HUES6 (cell line): ENCODE measurements around the gene PDYN.

Experiments used
- H3K27ac ChIP-seq: 2 replicates; pipeline ENCODE4 v1.7.0; 2013; ENCODE audit warnings: low read depth, mild to moderate bottlenecking, low read length, inconsistent platforms
- H3K27me3 ChIP-seq: 2 replicates; pipeline ENCODE4 v1.6.1; 2013; ENCODE audit warnings: low read length; ENCODE audit not compliant: control insufficient read depth, insufficient read depth
- H3K36me3 ChIP-seq: 2 replicates; pipeline ENCODE4 v1.6.1; 2013; ENCODE audit warnings: low read length; ENCODE audit not compliant: control insufficient read depth, insufficient read depth
- H3K4me1 ChIP-seq: 2 replicates; pipeline ENCODE4 v1.6.1; 2013; ENCODE audit warnings: low read length; ENCODE audit not compliant: control insufficient read depth, insufficient read depth
- H3K4me3 ChIP-seq: 2 replicates; pipeline ENCODE4 v1.5.1; 2013; ENCODE audit warnings: low read depth, low read length
- H3K9ac ChIP-seq: one replicate; pipeline ENCODE4 v1.6.1; 2013; ENCODE audit warnings: mild to moderate bottlenecking, low read length
- H3K9me3 ChIP-seq: 2 replicates; pipeline ENCODE4 v1.6.1; 2013; ENCODE audit warnings: low read depth, low read length; ENCODE audit not compliant: control insufficient read depth, insufficient read depth

The PDYN gene

GRCh38 chr20:2006452-2007361 lies 12.8 kb upstream of the PDYN start:
- Histone ChIP-seq H3K9me3 (no peaks in the 10 kb centered on the region), H3K27me3 (peaks cover 35% of the 10 kb centered on the region), H3K9ac (no peak overlapping the region), H3K36me3 (no peaks in the 10 kb centered on the region), H3K4me1 (peaks cover 8% of the 10 kb centered on the region), H3K27ac (no peak overlapping the region), H3K4me3 (no peak overlapping the region)

- no peaks in the 10 kb centered on the region for H3K9me3 ChIP-seq
- H3K27me3 ChIP-seq: peaks cover 39% of the 10 kb centered on the region
- H3K4me3 ChIP-seq: no peak overlapping the region
- H3K4me1 ChIP-seq: peaks cover 7% of the 10 kb centered on the region
- no peak overlapping the region for H3K27ac ChIP-seq
- H3K9ac ChIP-seq: no peak overlapping the region
- no peaks in the 10 kb centered on the region for H3K36me3 ChIP-seq
These were observed 12.1 kb upstream of the PDYN start for GRCh38 chr20:2005831-2006426.

GRCh38 chr20:2005359-2005758 lies 11.5 kb upstream of the PDYN start:
- Histone ChIP-seq H3K9ac (no peak overlapping the region), H3K36me3 (no peaks in the 10 kb centered on the region), H3K9me3 (no peaks in the 10 kb centered on the region), H3K27ac (no peak overlapping the region), H3K4me3 (no peak overlapping the region), H3K27me3 (peaks cover 41% of the 10 kb centered on the region), H3K4me1 (peaks cover 3% of the 10 kb centered on the region)

- Histone ChIP-seq H3K36me3 (no peaks in the 10 kb centered on the region), H3K9me3 (no peaks in the 10 kb centered on the region), H3K4me3 (no peak overlapping the region), H3K27me3 (peaks cover 29% of the 10 kb centered on the region), H3K27ac (no peak overlapping the region), H3K9ac (no peak overlapping the region), H3K4me1 (peaks cover 3% of the 10 kb centered on the region)
These were observed 10.3 kb upstream of the PDYN start for GRCh38 chr20:2004171-2004570.

GRCh38 chr20:2002365-2002764 lies 8.5 kb upstream of the PDYN start:
- Histone ChIP-seq H3K9me3 (no peaks in the 10 kb centered on the region), H3K9ac (no peak overlapping the region), H3K4me3 (no peak overlapping the region), H3K36me3 (no peaks in the 10 kb centered on the region), H3K4me1 (peaks cover 3% of the 10 kb centered on the region), H3K27me3 (peaks cover 21% of the 10 kb centered on the region), H3K27ac (no peak overlapping the region)

- Histone ChIP-seq H3K36me3 (no peaks in the 10 kb centered on the region), H3K4me1 (no peaks in the 10 kb centered on the region; the same call in none of the 2 replicates), H3K27me3 (peaks cover 22% of the 10 kb centered on the region; the same call in 1 of the 2 replicates)
These were observed 7.3 kb upstream of the PDYN start for GRCh38 chr20:2001119-2001518.

GRCh38 chr20:2000285-2000684 lies 6.4 kb upstream of the PDYN start:
- no peaks in the 10 kb centered on the region; the same call in 1 of the 2 replicates for H3K4me1 ChIP-seq
- H3K4me3 ChIP-seq: no peak overlapping the region
- H3K9me3 ChIP-seq: no peaks in the 10 kb centered on the region
- peaks cover 27% of the 10 kb centered on the region; the same call in 1 of the 2 replicates for H3K27me3 ChIP-seq
- H3K36me3 ChIP-seq: no peaks in the 10 kb centered on the region
- no peak overlapping the region for H3K27ac ChIP-seq
- H3K9ac ChIP-seq: no peak overlapping the region

More at GRCh38 chr20:2001119-2001518, 7.3 kb upstream of the PDYN start:
- Histone ChIP-seq H3K4me3 (no peak overlapping the region), H3K9ac (no peak overlapping the region), H3K9me3 (no peaks in the 10 kb centered on the region), H3K27ac (no peak overlapping the region)

GRCh38 chr20:1998715-1999114 lies 4.9 kb upstream of the PDYN start:
- Histone ChIP-seq H3K4me3 (no peak overlapping the region), H3K27me3 (peaks cover 39% of the 10 kb centered on the region), H3K9ac (no peak overlapping the region), H3K9me3 (no peaks in the 10 kb centered on the region), H3K27ac (no peak overlapping the region), H3K4me1 (0 out of 2 replicates have a peak, but pooled peaks cover 3% of the 10 kb centered on the region), H3K36me3 (no peaks in the 10 kb centered on the region)

GRCh38 chr20:1998193-1998520 lies 4.3 kb upstream of the PDYN start:
- no peaks in the 10 kb centered on the region for H3K36me3 ChIP-seq
- H3K27ac ChIP-seq: no peak overlapping the region
- no peak overlapping the region for H3K9ac ChIP-seq
- peaks cover 41% of the 10 kb centered on the region for H3K27me3 ChIP-seq
- no peaks in the 10 kb centered on the region for H3K9me3 ChIP-seq
- no peak overlapping the region for H3K4me3 ChIP-seq
- 0 out of 2 replicates have a peak, but pooled peaks cover 3% of the 10 kb centered on the region for H3K4me1 ChIP-seq

GRCh38 chr20:1997483-1998192 lies 3.8 kb upstream of the PDYN start:
- no peaks in the 10 kb centered on the region for H3K9me3 ChIP-seq
- no peak overlapping the region for H3K27ac ChIP-seq
- H3K4me3 ChIP-seq: no peak overlapping the region
- H3K9ac ChIP-seq: no peak overlapping the region
- H3K36me3 ChIP-seq: no peaks in the 10 kb centered on the region
- peaks cover 41% of the 10 kb centered on the region for H3K27me3 ChIP-seq
- 0 out of 2 replicates have a peak, but pooled peaks cover 3% of the 10 kb centered on the region for H3K4me1 ChIP-seq
